PC-9 (cell line): ENCODE results near the gene CKAP5. TPM values are rescaled to one million over a fixed set of nuclear protein-coding genes. Genes with fewer than 3 reads are reported as not detected.
"Not testable (repeated sequence)": the region's sequence is repeated elsewhere in the genome, so short reads cannot be mapped to it uniquely, and the experiment has no call there.

Source experiments
- BruUV-seq: library from RNA; stranded (reverse); fragments of 400-500 nt; replicated peaks from 2 replicates; lab custom pipeline; 2021; lab: Mats Ljungman, UMichigan
- CTCF ChIA-PET: fragments of 300-600 bp; sonication (Branson Sonifier 250); formaldehyde crosslinking; loops from one replicate; lab custom pipeline; 2022; ENCODE audit warnings: antibody characterized with exemption; lab: Charles Lee
- POLR2A ChIA-PET: fragments of 300-600 bp; sonication (Branson Sonifier 250); formaldehyde crosslinking; loops from one replicate; lab custom pipeline; 2022; ENCODE audit warnings: antibody characterized with exemption; ENCODE audit not compliant: unreplicated experiment; lab: Charles Lee
- DNase-seq, 2 experiments: peaks; one replicate each; pipeline versions ENCODE4 v3.0.0 to v3.0.0-alpha.2; 2015 to 2022; ENCODE audit warnings: mixed read lengths in 1 of 2
- H2AFZ ChIP-seq: fragments of 200-600 bp; sonication (generic); 2 replicates; pipeline ENCODE4 v1.8.1; 2017; ENCODE audit warnings: antibody characterized with exemption
- H3F3A ChIP-seq: fragments of 200-600 bp; sonication (generic); 2 replicates; pipeline ENCODE4 v1.8.1; 2017; ENCODE audit warnings: antibody characterized with exemption, mild to moderate bottlenecking, low read depth; ENCODE audit not compliant: insufficient read depth
- H3K27ac ChIP-seq: fragments of 200-600 bp; sonication (generic); 2 replicates; pipeline ENCODE4 v1.6.1; 2016; ENCODE audit warnings: mixed run types
- H3K27me3 ChIP-seq: fragments of 200-600 bp; sonication (generic); 2 replicates; pipeline ENCODE4 v1.6.1; 2016; ENCODE audit warnings: low read depth, mixed run types; ENCODE audit not compliant: insufficient read depth
- H3K36me3 ChIP-seq: fragments of 200-600 bp; sonication (generic); 2 replicates; pipeline ENCODE4 v1.6.1; 2016; ENCODE audit warnings: low read depth, mixed run types
- H3K4me1 ChIP-seq: fragments of 200-600 bp; sonication (generic); replicated peaks from 2 replicates; pipeline ENCODE4 v1.6.1; 2016; ENCODE audit warnings: mixed run types; ENCODE audit not compliant: insufficient read depth
- H3K4me2 ChIP-seq: fragments of 200-600 bp; sonication (generic); 2 replicates; pipeline ENCODE4 v1.6.1; 2017; ENCODE audit warnings: mixed run types
- H3K4me3 ChIP-seq: fragments of 200-600 bp; sonication (generic); 2 replicates; pipeline ENCODE4 v1.6.1; 2016; ENCODE audit warnings: mixed run types
- H3K79me2 ChIP-seq: fragments of 200-600 bp; sonication (generic); 2 replicates; pipeline ENCODE4 v1.6.1; 2017; ENCODE audit warnings: low read depth, mixed run types
- H3K9me2 ChIP-seq: fragments of 200-600 bp; sonication (generic); 2 replicates; pipeline ENCODE4 v1.8.1; 2017; ENCODE audit warnings: mild to moderate bottlenecking; ENCODE audit not compliant: insufficient read depth
- H3K9me3 ChIP-seq: fragments of 200-600 bp; sonication (generic); 2 replicates; pipeline ENCODE4 v1.8.1; 2016; ENCODE audit warnings: low read depth; ENCODE audit not compliant: insufficient read depth
- H4K20me1 ChIP-seq: fragments of 200-600 bp; sonication (generic); 2 replicates; pipeline ENCODE4 v1.8.1; 2017; ENCODE audit not compliant: insufficient read depth
- CTCF ChIP-seq: fragments of 200-600 bp; sonication (generic); conservative IDR thresholded peaks from 2 replicates; pipeline ENCODE4 v1.6.1; 2017; ENCODE audit warnings: mixed run types, antibody characterized with exemption, mild to moderate bottlenecking, moderate library complexity
- EZH2 ChIP-seq: fragments of 200-600 bp; sonication (generic); IDR thresholded peaks from 2 replicates; pipeline ENCODE4 v1.8.0; 2017; ENCODE audit warnings: antibody characterized with exemption, low read depth
- intact Hi-C: fragments of 100-400 bp; cut with micrococcal nuclease; formaldehyde crosslinking; loops from one replicate; pipeline ENCODE4 v1.10.0; 2022; ENCODE audit not compliant: unreplicated experiment
- total RNA-seq: library from RNA; stranded (reverse); gene quantifications from 2 replicates; pipeline ENCODE4 v1.2.3, GENCODE V29; 2021

Gene CKAP5
- total RNA-seq, 1 experiment from 2014 or later, result 195 TPM

GRCh38 chr11:46719543-46720218 lies 126.4 kb downstream of the CKAP5 start:
- Histone ChIP-seq H3K4me2 (no peak overlapping the region), H2AFZ (no peak overlapping the region)
- CTCF ChIA-PET, result no interaction called here

GRCh38 chr11:46719048-46719542 lies 127.0 kb downstream of the CKAP5 start, which contains the start of gene F2:
F2 (plus strand) TSS chr11:46719213; CDS start chr11:46719236, 23 bp downstream.
- no peaks in the 10 kb centered on the region for H3K9me2 ChIP-seq
- peaks cover 27% of the 10 kb centered on the region for H3K4me1 ChIP-seq
- H3K4me3 ChIP-seq, result no peak within 1 kb of the TSS
- H3K36me3 ChIP-seq, result no peaks in the 10 kb centered on the region
- no peaks in the 10 kb centered on the region for H3F3A ChIP-seq
- no TSS peak for BruUV-seq
- TF ChIP-seq EZH2 (no peak), CTCF (no peak)
- H3K27me3 ChIP-seq, result no peaks in the 10 kb centered on the region
- no peaks in the 10 kb centered on the region for H3K79me2 ChIP-seq
- no peaks in the 10 kb centered on the region for H4K20me1 ChIP-seq
- no peak within 1 kb of the TSS for H3K27ac ChIP-seq
- POLR2A ChIA-PET, result no interaction called here
- CTCF ChIA-PET, result no interaction called here
- H3K4me2 ChIP-seq, result peak within 1 kb of the TSS; percentile 40
- peak within 1 kb of the TSS; percentile 56; the same call in 1 of the 2 replicates for H2AFZ ChIP-seq
- intact Hi-C loops, result loop anchor here (5.0 kb wide), 1 partner anchor 597 kb away; the partner anchor contains the start of gene PHF21A
- no peak for DNase-seq
- H3K9me3 ChIP-seq, result no peaks in the 10 kb centered on the region

More at GRCh38 chr11:46719543-46720218, 126.4 kb downstream of the CKAP5 start:
- POLR2A ChIA-PET, result no interaction called here
- Histone ChIP-seq H3K9me3 (no peaks in the 10 kb centered on the region), H3K36me3 (no peaks in the 10 kb centered on the region), H3K27me3 (no peaks in the 10 kb centered on the region), H3K4me1 (peaks cover 21% of the 10 kb centered on the region), H3F3A (no peaks in the 10 kb centered on the region), H3K27ac (no peak overlapping the region), H4K20me1 (no peaks in the 10 kb centered on the region), H3K79me2 (no peaks in the 10 kb centered on the region), H3K4me3 (no peak overlapping the region), H3K9me2 (no peaks in the 10 kb centered on the region)
- no peak for DNase-seq
- no peak for TF ChIP-seq EZH2
- TF ChIP-seq CTCF, result no peak
- intact Hi-C loops, result loop anchor here (5.0 kb wide), 1 partner anchor 597 kb away; the partner anchor contains the start of gene PHF21A
- no TSS peak for BruUV-seq

GRCh38 chr11:46718155-46719019 lies 127.7 kb downstream of the CKAP5 start:
- no peaks in the 10 kb centered on the region for H3K9me3 ChIP-seq
- H3K27ac ChIP-seq, result no peak overlapping the region
- no peaks in the 10 kb centered on the region for H3K36me3 ChIP-seq
- POLR2A ChIA-PET, result interaction anchor here (0.6 kb wide), 1 partner anchor 35 kb away, joined by 6 read pairs; no protein-coding TSS in a partner anchor
- H4K20me1 ChIP-seq, result no peaks in the 10 kb centered on the region
- no peaks in the 10 kb centered on the region for H3F3A ChIP-seq
- no peaks in the 10 kb centered on the region for H3K79me2 ChIP-seq
- no peak overlapping the region for H3K4me3 ChIP-seq
- CTCF ChIA-PET, result no interaction called here
- intact Hi-C loops, result loop anchor here (5.0 kb wide), 1 partner anchor 596 kb away; the partner anchor contains the start of gene PHF21A
- H3K9me2 ChIP-seq, result no peaks in the 10 kb centered on the region
- H3K4me1 ChIP-seq, result peaks cover 28% of the 10 kb centered on the region
- DNase-seq, result no peak
- H2AFZ ChIP-seq, result peak overlapping the region; percentile 56; the same call in 1 of the 2 replicates
- H3K27me3 ChIP-seq, result no peaks in the 10 kb centered on the region
- peak overlapping the region; percentile 40 for H3K4me2 ChIP-seq
- BruUV-seq, result no TSS peak
- TF ChIP-seq EZH2, result no peak
- no peak for TF ChIP-seq CTCF

- H3K4me3 ChIP-seq, H3K27ac ChIP-seq, H3K9me2 ChIP-seq, H3K27me3 ChIP-seq, BruUV-seq, H3K9me3 ChIP-seq, DNase-seq, H4K20me1 ChIP-seq, CTCF ChIA-PET, H3K36me3 ChIP-seq, H3F3A ChIP-seq, H3K79me2 ChIP-seq: not testable (repeated sequence)
- intact Hi-C loops, result loop anchor here (5.0 kb wide), 1 partner anchor 595 kb away; the partner anchor contains the start of gene PHF21A
- H3K4me2 ChIP-seq, result peak overlapping the region; percentile 40
- H3K4me1 ChIP-seq, result peaks cover 28% of the 10 kb centered on the region
- 0 out of 2 replicates have a peak overlapping the region, but pooled peaks have one; percentile 56 for H2AFZ ChIP-seq
- POLR2A ChIA-PET, result interaction anchor here (0.6 kb wide), 2 partner anchors 17 to 36 kb away, joined by 3 to 6 read pairs; partner anchors contain the start of genes ARHGAP1 and ZNF408
Observed at GRCh38 chr11:46717825-46718154, 128.3 kb downstream of the CKAP5 start.
